Retinal pigment epithelial cell (primary cell): ENCODE measurements around the gene SEPSECS.

Source experiments
- DNase-seq: peaks from one replicate; pipeline ENCODE4 v3.0.0-alpha.2; 2010; ENCODE audit warnings: low read depth
- H3K4me3 ChIP-seq: 2 replicates; pipeline ENCODE4 v1.5.1; 2011; ENCODE audit warnings: mild to moderate bottlenecking, low read length, control low read depth, moderate library complexity
- CTCF ChIP-seq: conservative IDR thresholded peaks from 2 replicates; pipeline ENCODE4 v1.5.1; 2011; ENCODE audit warnings: low read depth, low read length, control low read depth, inconsistent platforms

Gene SEPSECS

DNA sequence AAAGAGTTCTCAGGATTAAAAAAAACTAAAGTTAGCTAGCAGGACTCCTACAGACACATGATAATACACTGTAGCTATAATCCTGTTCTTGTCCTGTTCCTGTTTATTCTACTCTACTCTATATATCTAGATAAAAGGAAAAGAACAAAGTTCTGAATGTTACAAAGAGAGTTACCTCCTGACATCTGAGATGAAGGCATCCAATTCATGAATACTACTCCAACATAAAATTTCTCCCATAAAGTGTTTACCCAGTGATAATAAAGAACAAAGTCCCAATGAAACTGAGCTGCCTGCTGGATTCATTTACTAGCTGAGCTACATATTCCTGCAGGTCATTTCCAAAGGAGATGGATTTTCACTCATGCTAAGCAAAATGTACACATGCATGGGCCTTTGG, 27.1 kb downstream of the SEPSECS start:
- no peak overlapping the region for H3K4me3 ChIP-seq
- DNase-seq: no peak
- no peak for TF ChIP-seq CTCF

DNA sequence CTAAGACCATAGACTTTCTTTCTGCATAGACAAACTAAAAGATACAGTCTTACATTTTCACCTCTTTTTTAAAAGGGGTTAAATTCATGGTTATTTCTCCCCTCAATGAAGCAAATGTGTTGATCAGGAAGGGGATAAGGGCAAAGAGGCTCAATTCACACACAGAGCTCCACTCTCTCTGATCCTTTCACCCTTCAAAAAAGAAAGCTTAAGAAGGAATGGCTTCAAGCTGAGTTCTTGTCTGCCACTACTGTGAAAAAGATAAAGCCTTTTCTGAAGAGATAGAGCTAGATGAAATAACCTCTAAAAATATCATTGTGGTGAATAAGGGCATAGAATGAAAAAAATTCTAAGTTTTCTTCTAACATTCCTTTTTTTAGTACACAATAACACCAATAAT, 28.3 kb downstream of the SEPSECS start:
- no peak for TF ChIP-seq CTCF
- no peak overlapping the region for H3K4me3 ChIP-seq

DNA sequence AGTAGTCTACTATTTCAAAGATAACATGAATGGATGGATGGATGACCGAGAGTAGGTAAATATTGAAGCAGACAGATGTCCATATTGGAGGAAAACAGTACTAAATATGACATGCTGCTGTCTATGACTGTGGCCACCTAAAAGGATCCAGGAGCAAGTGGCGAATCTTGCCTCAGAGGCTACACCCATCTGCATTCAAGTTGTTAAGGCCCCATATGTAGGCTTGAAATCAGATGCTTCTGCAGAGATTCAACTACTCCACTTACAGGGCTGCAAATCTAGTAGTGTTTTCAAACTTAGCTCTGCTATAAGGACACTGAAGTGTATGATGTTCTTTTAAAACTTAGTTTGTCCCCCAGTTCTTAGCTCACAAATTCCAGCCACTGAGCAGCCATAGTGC, 28.9 kb downstream of the SEPSECS start:
- DNase-seq: no peak
- H3K4me3 ChIP-seq: no peak overlapping the region
- no peak for TF ChIP-seq CTCF

More for the DNA sequence above, 28.3 kb downstream of the SEPSECS start:
- DNase-seq: no peak

GRCh38 chr4:25129917-25130316, 30.3 kb downstream of the SEPSECS start:
- no peak for DNase-seq
- no peak for TF ChIP-seq CTCF
- H3K4me3 ChIP-seq: no peak overlapping the region

- no peak overlapping the region for H3K4me3 ChIP-seq
- DNase-seq: no peak
- TF ChIP-seq CTCF: no peak
Observed at GRCh38 chr4:25128671-25129070, 31.6 kb downstream of the SEPSECS start.

DNA sequence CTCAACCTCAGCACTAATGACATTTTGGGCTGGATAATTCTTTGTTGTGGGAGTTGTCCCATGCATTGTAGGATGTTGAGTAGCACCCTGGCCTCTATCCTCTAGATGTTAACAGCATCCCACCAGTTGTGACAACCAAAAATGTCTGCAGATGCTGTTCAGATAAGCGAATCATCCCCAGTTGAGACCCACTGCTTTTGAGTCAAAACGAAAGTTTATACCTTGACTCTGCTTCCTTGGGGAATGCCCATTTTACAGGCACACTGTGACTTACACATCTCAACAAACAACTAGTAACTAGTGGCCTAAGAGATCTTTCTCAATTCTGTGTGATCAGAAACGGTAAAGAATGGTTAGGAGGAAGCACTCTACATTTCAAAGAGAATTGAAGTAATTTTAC, 37.0 kb downstream of the SEPSECS start:
- TF ChIP-seq CTCF: no peak
- no peak overlapping the region for H3K4me3 ChIP-seq
- DNase-seq: no peak

- no peak for DNase-seq
- TF ChIP-seq CTCF: no peak
- H3K4me3 ChIP-seq: no peak overlapping the region
Observed at GRCh38 chr4:25120146-25120940, 39.9 kb downstream of the SEPSECS start.
